Body of pancreas (tissue), 4 donors: ENCODE results near the gene CYP2W1.

Experiments used
- CTCF ChIP-seq, 7 experiments: fragments of 450-650 bp in 4 of 7; fragments of 200-600 bp in 3 of 7; sonication (generic) in 3 of 7; IDR thresholded peaks; one replicate each; pipeline ENCODE4 v1.5.1; 2016 to 2019; ENCODE audit warnings: antibody characterized with exemption in 7 of 7
- POLR2A ChIP-seq, 3 donors: fragments of 450-650 bp; IDR thresholded peaks; one replicate each; pipeline ENCODE4 v1.6.1; 2016; ENCODE audit warnings: antibody characterized with exemption in 3 of 3, mild to moderate bottlenecking in 2 of 3

- TF ChIP-seq CTCF (IDR thresholded peaks at IDR 0.05) = no peak
- TF ChIP-seq POLR2A (IDR thresholded peaks at IDR 0.05) = no peak
Measured at GRCh38 chr7:1016577-1017531, 33.9 kb downstream of the CYP2W1 start.
